OCI-LY1 (cell line): ENCODE data around the gene CKMT2.

Experiments
- H2AFZ ChIP-seq: fragments of 200-600 bp; sonication (generic), shearing (Covaris generic); 2 replicates; pipeline ENCODE4 v1.6.0; 2014; ENCODE audit warnings: antibody characterized with exemption, mild to moderate bottlenecking, low read length
- H3F3A ChIP-seq: fragments of 200-600 bp; sonication (generic), shearing (Covaris generic); 2 replicates; pipeline ENCODE4 v1.6.0; 2014; ENCODE audit warnings: mild to moderate bottlenecking, antibody characterized with exemption, low read length, moderate library complexity; ENCODE audit not compliant: insufficient read depth
- H3K27ac ChIP-seq: fragments of 200-600 bp; sonication (generic); 2 replicates; pipeline ENCODE4 v1.5.1; 2014; ENCODE audit warnings: low read length, mixed run types, mild to moderate bottlenecking, low read depth; ENCODE audit not compliant: poor library complexity, severe bottlenecking
- H3K27me3 ChIP-seq: fragments of 200-600 bp; sonication (generic); 2 replicates; pipeline ENCODE4 v1.6.0; 2014; ENCODE audit warnings: antibody characterized with exemption, mild to moderate bottlenecking, low read length, moderate library complexity; ENCODE audit not compliant: insufficient read depth
- H3K36me3 ChIP-seq: fragments of 200-600 bp; sonication (generic); 2 replicates; pipeline ENCODE4 v1.6.1; 2014; ENCODE audit warnings: mild to moderate bottlenecking, antibody characterized with exemption, low read length, moderate library complexity, mixed read lengths; ENCODE audit not compliant: insufficient read depth
- H3K4me1 ChIP-seq: fragments of 200-600 bp; sonication (generic); 2 replicates; pipeline ENCODE4 v1.5.1; 2014; ENCODE audit warnings: mild to moderate bottlenecking, low read length, moderate library complexity; ENCODE audit not compliant: insufficient read depth, severe bottlenecking
- H3K4me2 ChIP-seq: fragments of 200-600 bp; sonication (generic), shearing (Covaris generic); 2 replicates; pipeline ENCODE4 v1.6.1; 2014; ENCODE audit warnings: low read length
- H3K4me3 ChIP-seq: fragments of 200-600 bp; sonication (generic); 2 replicates; pipeline ENCODE4 v1.5.1; 2014; ENCODE audit warnings: low read length, low read depth, mild to moderate bottlenecking, mixed read lengths; ENCODE audit not compliant: poor library complexity, severe bottlenecking
- H3K79me2 ChIP-seq: fragments of 200-600 bp; shearing (Covaris generic); 2 replicates; pipeline ENCODE4 v1.6.1; 2016; ENCODE audit warnings: mixed run types, low read length, mixed read lengths; ENCODE audit not compliant: insufficient read depth
- H3K9ac ChIP-seq: fragments of 200-600 bp; sonication (generic), shearing (Covaris generic); 2 replicates; pipeline ENCODE4 v1.6.1; 2014; ENCODE audit warnings: mild to moderate bottlenecking, low read length, mixed read lengths
- H3K9me2 ChIP-seq: fragments of 200-600 bp; sonication (generic), shearing (Covaris generic); 2 replicates; pipeline ENCODE4 v1.6.1; 2014; ENCODE audit warnings: low read depth, mild to moderate bottlenecking, low read length, mixed read lengths
- H3K9me3 ChIP-seq: fragments of 200-600 bp; shearing (Covaris generic); 2 replicates; pipeline ENCODE4 v1.6.1; 2014; ENCODE audit warnings: low read length, mixed read lengths
- H4K20me1 ChIP-seq: fragments of 200-600 bp; sonication (generic), shearing (Covaris generic); 2 replicates; pipeline ENCODE4 v1.6.0; 2016; ENCODE audit warnings: mild to moderate bottlenecking, low read length; ENCODE audit not compliant: insufficient read depth
- EZH2 ChIP-seq: fragments of 200-600 bp; sonication (generic), shearing (Covaris generic); IDR thresholded peaks from 2 replicates; pipeline ENCODE4 v1.8.0; 2017; ENCODE audit warnings: borderline replicate concordance, mixed run types, mild to moderate bottlenecking, antibody characterized with exemption, low read length, moderate library complexity, mixed read lengths
- TF ChIP-seq, protein P1 (sequence below): fragments of 200-600 bp; sonication (generic), shearing (Covaris generic); IDR thresholded peaks from 2 replicates; pipeline ENCODE4 v1.5.1; 2017; ENCODE audit warnings: mild to moderate bottlenecking, antibody characterized with exemption, low read length, moderate library complexity, mixed read lengths

CKMT2 gene

DNA sequence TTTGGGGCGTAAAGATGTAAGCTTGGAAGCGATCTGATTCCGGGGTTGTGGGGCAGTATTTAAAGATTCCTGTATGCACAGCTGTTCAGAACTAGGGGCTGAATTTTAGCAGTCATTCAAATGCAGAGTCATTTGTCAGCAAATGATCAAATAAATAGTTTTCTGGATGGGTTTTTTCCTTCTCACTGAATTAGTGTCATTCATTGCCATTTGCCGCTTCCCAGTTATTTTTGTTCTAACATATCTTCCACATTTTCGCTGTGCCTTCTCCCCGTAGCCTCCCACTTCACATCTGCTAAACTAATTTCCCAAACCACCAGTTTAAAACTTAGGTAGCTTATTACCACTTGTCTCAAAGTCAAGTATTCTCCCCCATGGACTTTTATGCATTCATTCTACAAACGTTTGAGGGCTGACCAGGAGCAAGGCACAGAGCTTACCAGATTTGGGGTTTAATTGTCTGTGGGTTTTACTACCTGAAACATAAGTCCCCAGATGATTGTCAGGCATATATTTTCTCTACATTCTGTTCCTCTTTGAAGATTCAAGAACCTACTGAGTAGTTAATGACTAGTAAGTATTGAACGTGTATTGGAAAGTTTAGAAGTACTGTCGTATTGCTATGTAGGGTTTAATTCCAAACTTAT is 41.3 kb upstream of the CKMT2 start:
- Histone ChIP-seq H3K36me3 (no peaks in the 10 kb centered on the region), H3K9ac (no peak overlapping the region), H3K9me3 (no peaks in the 10 kb centered on the region), H3K4me1 (peaks cover 4% of the 10 kb centered on the region), H3K27me3 (no peaks in the 10 kb centered on the region), H3K27ac (no peak overlapping the region), H3K4me2 (no peak overlapping the region), H3K9me2 (no peaks in the 10 kb centered on the region), H3K79me2 (no peaks in the 10 kb centered on the region), H3K4me3 (no peak overlapping the region), H3F3A (no peaks in the 10 kb centered on the region), H2AFZ (no peak overlapping the region), H4K20me1 (no peaks in the 10 kb centered on the region)
- TF ChIP-seq, protein P1, sequence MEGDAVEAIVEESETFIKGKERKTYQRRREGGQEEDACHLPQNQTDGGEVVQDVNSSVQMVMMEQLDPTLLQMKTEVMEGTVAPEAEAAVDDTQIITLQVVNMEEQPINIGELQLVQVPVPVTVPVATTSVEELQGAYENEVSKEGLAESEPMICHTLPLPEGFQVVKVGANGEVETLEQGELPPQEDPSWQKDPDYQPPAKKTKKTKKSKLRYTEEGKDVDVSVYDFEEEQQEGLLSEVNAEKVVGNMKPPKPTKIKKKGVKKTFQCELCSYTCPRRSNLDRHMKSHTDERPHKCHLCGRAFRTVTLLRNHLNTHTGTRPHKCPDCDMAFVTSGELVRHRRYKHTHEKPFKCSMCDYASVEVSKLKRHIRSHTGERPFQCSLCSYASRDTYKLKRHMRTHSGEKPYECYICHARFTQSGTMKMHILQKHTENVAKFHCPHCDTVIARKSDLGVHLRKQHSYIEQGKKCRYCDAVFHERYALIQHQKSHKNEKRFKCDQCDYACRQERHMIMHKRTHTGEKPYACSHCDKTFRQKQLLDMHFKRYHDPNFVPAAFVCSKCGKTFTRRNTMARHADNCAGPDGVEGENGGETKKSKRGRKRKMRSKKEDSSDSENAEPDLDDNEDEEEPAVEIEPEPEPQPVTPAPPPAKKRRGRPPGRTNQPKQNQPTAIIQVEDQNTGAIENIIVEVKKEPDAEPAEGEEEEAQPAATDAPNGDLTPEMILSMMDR, result no peak
- TF ChIP-seq EZH2, result no peak

DNA sequence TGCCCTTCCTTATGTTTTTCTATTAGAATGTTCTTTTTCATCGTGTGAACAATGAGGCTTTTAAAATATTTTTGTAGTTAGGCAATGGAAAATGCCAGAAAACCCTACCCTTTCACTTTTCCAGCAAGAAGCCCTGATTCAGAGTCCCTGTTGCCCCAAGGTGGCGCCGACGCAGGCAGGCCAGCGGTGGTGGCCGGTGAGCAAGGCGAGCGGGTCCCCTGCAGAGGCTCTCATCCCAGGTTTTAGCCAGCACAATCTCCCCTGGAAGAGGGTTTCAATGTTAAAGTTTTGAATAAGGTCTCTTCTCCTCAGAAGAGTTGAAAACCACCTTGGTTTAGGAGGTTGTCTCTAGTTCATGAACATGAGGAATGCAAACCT is 40.8 kb upstream of the CKMT2 start:
- Histone ChIP-seq H3K9me3 (no peaks in the 10 kb centered on the region), H3K79me2 (no peaks in the 10 kb centered on the region), H3K27ac (no peak overlapping the region), H4K20me1 (no peaks in the 10 kb centered on the region), H3K4me3 (no peak overlapping the region), H3K4me2 (no peak overlapping the region), H3K27me3 (no peaks in the 10 kb centered on the region), H3K4me1 (peaks cover 4% of the 10 kb centered on the region), H3K36me3 (no peaks in the 10 kb centered on the region), H2AFZ (no peak overlapping the region), H3K9ac (no peak overlapping the region), H3K9me2 (no peaks in the 10 kb centered on the region), H3F3A (no peaks in the 10 kb centered on the region)
- TF ChIP-seq, protein P1, result no peak; the same call in 1 of the 2 replicates
- no peak for TF ChIP-seq EZH2

DNA sequence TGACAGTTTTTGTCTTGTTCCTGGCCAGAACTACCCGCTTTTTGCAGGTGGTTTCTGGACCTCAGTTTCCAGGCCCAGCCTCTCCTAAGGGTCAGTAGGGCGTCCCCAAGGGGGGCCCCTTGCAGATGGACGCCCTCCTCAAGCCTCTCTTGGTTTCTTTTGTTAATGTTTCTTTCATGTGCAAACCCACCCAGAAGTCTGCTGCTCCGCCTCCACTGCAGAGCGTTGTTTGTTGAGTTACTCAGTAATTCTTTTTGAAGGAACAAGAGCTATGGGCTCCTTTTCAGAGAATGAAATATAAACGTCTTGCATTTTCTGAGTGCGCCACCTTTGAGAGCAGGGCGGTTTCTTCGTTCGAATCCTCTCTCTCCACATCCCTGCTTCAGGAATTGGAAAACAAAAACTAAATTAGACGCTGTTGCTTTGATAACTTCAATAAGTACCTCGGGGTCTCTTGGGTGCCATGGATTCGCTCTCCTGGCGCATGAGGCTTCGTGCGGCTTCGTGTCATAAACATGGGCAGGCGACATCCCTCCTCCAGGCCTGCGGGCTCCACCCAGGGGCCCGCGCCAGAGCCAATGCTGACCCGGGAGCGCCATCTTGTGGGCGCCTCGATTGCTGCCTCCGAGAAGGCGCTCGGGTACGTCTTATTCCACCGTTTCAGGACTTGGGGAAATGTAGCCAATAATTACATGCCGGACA is 38.3 kb upstream of the CKMT2 start:
- no peak overlapping the region for H3K27ac ChIP-seq
- no peak overlapping the region for H3K9ac ChIP-seq
- peaks cover 4% of the 10 kb centered on the region for H3K4me1 ChIP-seq
- no peaks in the 10 kb centered on the region for H3K79me2 ChIP-seq
- no peaks in the 10 kb centered on the region for H4K20me1 ChIP-seq
- no peaks in the 10 kb centered on the region for H3K9me2 ChIP-seq
- H3K9me3 ChIP-seq, result no peaks in the 10 kb centered on the region
- no peak overlapping the region for H3K4me3 ChIP-seq
- no peak for TF ChIP-seq EZH2
- TF ChIP-seq, protein P1, result peak; percentile 91
- no peaks in the 10 kb centered on the region; the same call in 1 of the 2 replicates for H3F3A ChIP-seq
- H3K27me3 ChIP-seq, result no peaks in the 10 kb centered on the region
- no peaks in the 10 kb centered on the region for H3K36me3 ChIP-seq
- H3K4me2 ChIP-seq, result no peak overlapping the region
- no peak overlapping the region for H2AFZ ChIP-seq
